ENCODE results near the gene ICOS.
A peak's percentile ranks its signal among the peaks of the same experiment; 100 is the strongest.

ICOS gene
- 56.6 to 881 (median 191) reads per million in 9 experiments for total RNA-seq

DNA sequence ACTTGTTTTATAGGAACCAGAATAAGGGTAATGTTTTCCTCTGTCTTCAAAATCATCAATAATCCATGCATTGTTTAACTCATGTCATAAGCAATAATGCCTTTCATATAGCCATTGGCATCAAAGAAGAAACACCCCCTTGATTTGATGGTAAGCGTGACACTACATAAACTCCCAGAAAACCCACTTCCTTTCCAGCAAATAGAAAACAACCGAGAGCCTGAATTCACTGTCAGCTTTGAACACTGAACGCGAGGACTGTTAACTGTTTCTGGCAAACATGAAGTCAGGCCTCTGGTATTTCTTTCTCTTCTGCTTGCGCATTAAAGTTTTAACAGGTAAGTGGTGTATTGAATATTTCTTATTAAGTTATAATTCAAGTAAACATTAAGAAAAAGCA, at the start of gene ICOS:
Gene ICOS, plus strand, starts transcription at position 229 of the 400 bp plus-strand sequence. Its CDS starts 52 bp downstream, at position 281.
- Mint-ChIP-seq H3K27ac (peak within 1 kb of the TSS; percentile 64 to 94), H3K36me3 (ENCODE audit: insufficient read depth) (peaks cover 9% of the 10 kb centered on the region), H3K4me3 (peak within 1 kb of the TSS; percentile 70 to 88), H3K9me3 (no peaks in the 10 kb centered on the region), H3K27me3 (no peaks in the 10 kb centered on the region), H3K4me1 (ENCODE audit: low read depth in 2 of 2) (peaks cover 53 to 69% of the 10 kb centered on the region in 2 donors)
- ATAC-seq (replicated peaks) (peak; percentile 75), DNase-seq (peak; percentile 22 to 51 (median 25))

DNA sequence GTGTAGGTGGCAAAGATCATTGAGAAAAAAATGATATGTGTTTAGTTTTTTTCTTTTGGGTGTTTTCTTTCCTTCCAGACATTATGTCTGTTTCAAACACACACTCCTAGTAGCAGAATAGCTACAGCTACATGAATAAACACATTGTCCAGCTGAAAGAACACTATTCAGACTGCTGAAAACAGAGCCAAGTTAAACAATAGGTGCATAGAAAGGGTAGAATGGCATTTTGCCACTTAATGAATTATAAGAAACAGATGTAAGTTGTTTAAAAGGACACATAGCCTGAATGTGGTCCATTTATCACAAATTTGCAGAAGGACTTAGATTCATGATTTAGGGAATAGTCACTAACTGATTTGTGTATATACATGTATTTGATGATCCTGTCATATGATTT, 48.9 kb upstream of the ICOS start:
- no peaks in the 10 kb centered on the region for H3K9me3 Mint-ChIP-seq
- peaks cover 0 to 8% of the 10 kb centered on the region in 2 donors for H3K27me3 Mint-ChIP-seq
- no peak overlapping the region for H3K4me3 Mint-ChIP-seq
- DNase-seq (no peak), ATAC-seq (replicated peaks) (no peak)
- H3K4me1 Mint-ChIP-seq (ENCODE audit: low read depth in 2 of 2), result peaks cover 0 to 2% of the 10 kb centered on the region in 2 donors
- H3K27ac Mint-ChIP-seq, result no peak overlapping the region
- H3K36me3 Mint-ChIP-seq (ENCODE audit: insufficient read depth), result no peaks in the 10 kb centered on the region

DNA sequence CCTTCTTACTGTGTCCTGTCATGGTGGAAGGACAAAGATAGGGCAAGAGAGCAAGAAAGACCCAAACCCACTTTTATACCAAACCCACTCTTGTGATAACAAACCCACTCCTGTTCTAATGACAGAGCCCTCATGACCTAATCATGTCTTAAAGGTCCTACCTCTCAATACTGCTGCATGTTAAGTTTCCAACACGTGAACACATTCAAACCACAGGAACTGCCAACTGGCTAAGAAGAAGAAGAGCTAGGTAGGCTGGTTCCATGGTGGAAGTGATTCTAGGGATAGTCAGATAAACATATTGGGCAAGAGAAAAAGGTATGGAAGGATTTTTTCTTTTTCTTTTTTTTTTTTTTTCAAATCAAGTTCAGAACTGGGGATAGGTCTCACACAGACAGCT, 47.0 kb upstream of the ICOS start:
- no peak overlapping the region for H3K4me3 Mint-ChIP-seq
- peaks cover 0 to 17% of the 10 kb centered on the region in 2 donors for H3K27me3 Mint-ChIP-seq
- DNase-seq, result no peak
- no peak overlapping the region for H3K27ac Mint-ChIP-seq
- ATAC-seq (replicated peaks), result no peak
- no peaks in the 10 kb centered on the region for H3K9me3 Mint-ChIP-seq
- peaks cover 3% of the 10 kb centered on the region for H3K36me3 Mint-ChIP-seq (ENCODE audit: insufficient read depth)
- H3K4me1 Mint-ChIP-seq (ENCODE audit: low read depth in 2 of 2), result peaks cover 0 to 2% of the 10 kb centered on the region in 2 donors

DNA sequence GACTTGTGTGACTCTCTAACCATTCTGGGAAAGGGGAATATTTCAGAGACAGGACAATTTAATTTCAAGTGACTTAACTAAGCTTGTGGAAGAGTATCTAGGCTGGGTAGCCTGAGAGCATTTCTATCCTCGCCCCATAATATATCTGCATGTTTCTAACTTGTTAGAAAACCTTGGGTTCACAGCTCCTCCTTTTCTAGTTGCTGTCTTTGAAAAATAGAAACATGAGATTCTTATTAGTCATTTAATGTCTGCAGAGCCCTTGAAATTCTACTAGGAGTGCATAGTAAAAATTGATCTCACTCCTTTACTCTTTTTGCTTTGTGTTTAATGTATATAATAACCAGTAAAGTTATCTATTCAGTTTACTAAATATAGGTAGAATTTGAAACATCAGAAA, 46.6 kb upstream of the ICOS start:
- Mint-ChIP-seq H3K4me1 (ENCODE audit: low read depth in 2 of 2) (peaks cover 0 to 2% of the 10 kb centered on the region in 2 donors), H3K9me3 (no peaks in the 10 kb centered on the region), H3K36me3 (ENCODE audit: insufficient read depth) (peaks cover 3% of the 10 kb centered on the region), H3K27me3 (peaks cover 0 to 17% of the 10 kb centered on the region in 2 donors), H3K4me3 (no peak overlapping the region), H3K27ac (no peak overlapping the region)
- DNase-seq, result no peak
- ATAC-seq (replicated peaks), result no peak

- DNase-seq, result no peak
- ATAC-seq (replicated peaks), result no peak
- H3K27ac Mint-ChIP-seq, result no peak overlapping the region
- no peaks in the 10 kb centered on the region for H3K9me3 Mint-ChIP-seq
- H3K4me1 Mint-ChIP-seq (ENCODE audit: low read depth in 2 of 2), result peaks cover 0 to 2% of the 10 kb centered on the region in 2 donors
- no peak overlapping the region for H3K4me3 Mint-ChIP-seq
- peaks cover 3% of the 10 kb centered on the region for H3K36me3 Mint-ChIP-seq (ENCODE audit: insufficient read depth)
- peaks cover 0 to 17% of the 10 kb centered on the region in 2 donors for H3K27me3 Mint-ChIP-seq
Observed at GRCh38 chr2:203890733-203891132, 45.8 kb upstream of the ICOS start.

DNA sequence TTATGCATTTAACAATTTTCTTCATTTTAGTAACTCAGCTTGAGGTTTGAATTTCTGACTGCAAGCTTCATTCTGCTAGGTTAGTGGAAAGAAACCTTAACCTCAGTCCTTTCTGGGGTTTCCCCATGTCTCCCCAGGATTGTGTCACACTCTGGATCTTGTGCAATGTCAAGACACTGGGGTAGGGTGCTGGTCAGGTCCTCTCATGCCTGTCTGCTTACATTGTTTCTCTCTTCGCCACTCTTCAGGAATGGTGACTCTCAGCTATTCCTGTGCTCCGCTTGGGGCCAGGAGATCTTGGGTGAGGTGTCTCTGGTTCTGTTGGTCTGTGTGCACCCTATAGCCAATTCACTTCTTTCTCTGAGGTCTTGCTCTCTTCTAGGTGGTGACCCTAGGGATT, 45.1 kb upstream of the ICOS start:
- Mint-ChIP-seq H3K9me3 (no peaks in the 10 kb centered on the region), H3K4me3 (no peak overlapping the region), H3K4me1 (ENCODE audit: low read depth in 2 of 2) (peaks cover 0 to 2% of the 10 kb centered on the region in 2 donors), H3K27me3 (peaks cover 0 to 17% of the 10 kb centered on the region in 2 donors), H3K36me3 (ENCODE audit: insufficient read depth) (peaks cover 3% of the 10 kb centered on the region), H3K27ac (no peak overlapping the region)
- peak; percentile 26 for ATAC-seq (replicated peaks)
- no peak for DNase-seq

DNA sequence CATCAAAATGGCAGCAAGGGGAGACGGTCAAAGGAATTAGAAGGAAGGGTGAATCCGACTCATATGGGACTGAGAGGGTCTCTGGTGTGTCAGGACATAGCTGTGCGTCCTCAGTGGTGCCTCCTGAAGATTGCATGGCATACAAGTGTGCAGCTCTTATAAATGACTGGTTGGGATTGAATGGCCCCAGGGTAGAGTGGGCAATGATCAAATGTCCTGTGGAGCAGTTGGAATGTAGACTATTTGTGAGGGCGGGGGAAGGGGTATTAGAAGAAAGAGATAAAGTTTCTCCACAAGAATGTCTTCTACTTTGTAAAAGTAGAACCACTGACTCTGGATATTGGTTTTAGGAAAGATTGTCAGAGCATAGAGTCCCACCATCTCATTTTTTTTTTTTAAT, 44.4 kb upstream of the ICOS start:
- no peak for DNase-seq
- Mint-ChIP-seq H3K9me3 (no peaks in the 10 kb centered on the region), H3K27ac (no peak overlapping the region), H3K4me3 (no peak overlapping the region), H3K4me1 (ENCODE audit: low read depth in 2 of 2) (no peaks in the 10 kb centered on the region), H3K27me3 (peaks cover 0 to 17% of the 10 kb centered on the region in 2 donors), H3K36me3 (ENCODE audit: insufficient read depth) (peaks cover 3% of the 10 kb centered on the region)
- no peak for ATAC-seq (replicated peaks)

DNA sequence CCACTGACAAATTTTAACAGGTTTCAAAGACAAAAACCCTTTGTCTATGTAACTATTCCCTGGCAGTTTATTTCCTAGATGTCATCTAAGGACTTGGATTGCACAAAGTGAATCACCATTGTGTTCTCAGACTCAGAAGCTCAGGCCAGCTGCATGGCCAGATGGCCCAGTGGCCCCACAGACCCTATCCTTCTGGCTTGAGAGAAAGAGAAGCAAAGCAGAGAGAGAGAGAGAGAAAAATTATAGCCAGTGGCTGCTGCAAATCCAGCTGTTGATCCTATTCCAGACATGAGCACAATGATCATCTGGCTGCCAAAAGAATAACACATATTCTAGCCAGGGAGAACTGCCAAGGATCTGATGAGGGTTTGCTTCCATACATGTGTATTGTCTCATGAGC, 43.2 kb upstream of the ICOS start:
- H3K9me3 Mint-ChIP-seq, result no peaks in the 10 kb centered on the region
- H3K4me3 Mint-ChIP-seq, result no peak overlapping the region
- no peaks in the 10 kb centered on the region for H3K4me1 Mint-ChIP-seq (ENCODE audit: low read depth in 2 of 2)
- H3K27ac Mint-ChIP-seq, result no peak overlapping the region
- no peak for DNase-seq
- H3K36me3 Mint-ChIP-seq (ENCODE audit: insufficient read depth), result peaks cover 3% of the 10 kb centered on the region
- peaks cover 0 to 17% of the 10 kb centered on the region in 2 donors for H3K27me3 Mint-ChIP-seq
- no peak for ATAC-seq (replicated peaks)

GRCh38 chr2:203893840-203894239, 42.7 kb upstream of the ICOS start:
- Mint-ChIP-seq H3K36me3 (ENCODE audit: insufficient read depth) (peaks cover 3% of the 10 kb centered on the region), H3K27ac (no peak overlapping the region), H3K27me3 (peaks cover 0 to 17% of the 10 kb centered on the region in 2 donors), H3K4me1 (ENCODE audit: low read depth in 2 of 2) (no peaks in the 10 kb centered on the region), H3K4me3 (no peak overlapping the region), H3K9me3 (no peaks in the 10 kb centered on the region)
- DNase-seq, result no peak
- ATAC-seq (replicated peaks), result no peak

DNA sequence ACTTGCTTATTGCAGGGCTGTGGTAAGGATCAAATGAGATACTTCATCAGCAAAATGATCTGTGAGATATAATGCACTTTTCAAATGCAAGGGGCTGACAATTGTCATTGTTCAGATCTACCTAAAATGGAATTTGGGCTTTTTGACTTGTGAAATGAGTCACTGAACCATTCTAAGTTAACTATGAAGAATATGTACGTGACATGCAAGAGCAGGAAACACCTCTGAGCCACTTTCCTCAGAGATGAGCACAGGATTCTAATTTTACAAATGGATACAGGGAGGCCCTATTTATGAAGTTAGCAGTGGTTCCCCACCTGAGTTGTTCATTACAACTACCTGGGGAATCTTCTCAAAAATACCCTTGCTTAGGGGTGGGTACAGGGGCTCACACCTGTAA, 42.3 kb upstream of the ICOS start:
- Mint-ChIP-seq H3K36me3 (ENCODE audit: insufficient read depth) (peaks cover 3% of the 10 kb centered on the region), H3K4me3 (no peak overlapping the region), H3K27ac (no peak overlapping the region), H3K9me3 (no peaks in the 10 kb centered on the region), H3K27me3 (peaks cover 0 to 17% of the 10 kb centered on the region in 2 donors), H3K4me1 (ENCODE audit: low read depth in 2 of 2) (no peaks in the 10 kb centered on the region)
- DNase-seq (no peak), ATAC-seq (replicated peaks) (no peak)

- ATAC-seq (replicated peaks), result no peak
- no peaks in the 10 kb centered on the region for H3K4me1 Mint-ChIP-seq (ENCODE audit: low read depth in 2 of 2)
- no peak overlapping the region for H3K27ac Mint-ChIP-seq
- H3K36me3 Mint-ChIP-seq (ENCODE audit: insufficient read depth), result peaks cover 3% of the 10 kb centered on the region
- peaks cover 3 to 7% of the 10 kb centered on the region in 2 donors for H3K9me3 Mint-ChIP-seq
- DNase-seq, result no peak
- peaks cover 0 to 10% of the 10 kb centered on the region in 2 donors for H3K27me3 Mint-ChIP-seq
- H3K4me3 Mint-ChIP-seq, result no peak overlapping the region
Observed at GRCh38 chr2:203897544-203897943, 39.0 kb upstream of the ICOS start.

GRCh38 chr2:203898657-203899056, 37.9 kb upstream of the ICOS start:
- Mint-ChIP-seq H3K27me3 (peaks cover 0 to 2% of the 10 kb centered on the region in 2 donors), H3K4me1 (ENCODE audit: low read depth in 2 of 2) (no peaks in the 10 kb centered on the region), H3K27ac (no peak overlapping the region), H3K4me3 (no peak overlapping the region), H3K36me3 (ENCODE audit: insufficient read depth) (no peaks in the 10 kb centered on the region), H3K9me3 (peaks cover 3 to 7% of the 10 kb centered on the region in 2 donors)
- no peak for DNase-seq
- ATAC-seq (replicated peaks), result no peak

DNA sequence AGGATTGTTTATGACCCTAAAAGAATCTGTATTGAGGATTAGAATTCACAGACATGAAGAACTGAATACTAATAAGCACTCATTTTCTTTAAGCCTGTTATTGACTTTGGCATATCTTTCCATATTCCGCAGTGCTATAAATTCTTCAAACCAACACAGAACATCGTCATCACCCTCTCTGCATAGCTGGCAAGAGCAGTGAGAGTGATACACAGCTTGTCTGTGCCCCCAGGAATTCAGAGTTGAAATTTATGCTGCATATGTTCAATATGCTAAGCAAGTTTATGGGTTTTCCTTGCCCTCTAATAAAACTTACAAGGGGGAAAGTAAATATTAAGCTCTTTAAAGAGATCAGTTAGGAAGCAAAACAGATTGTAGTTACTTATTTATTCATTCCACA, 36.3 kb upstream of the ICOS start:
- ATAC-seq (replicated peaks) (no peak), DNase-seq (no peak)
- no peak overlapping the region for H3K27ac Mint-ChIP-seq
- H3K9me3 Mint-ChIP-seq, result peaks cover 3 to 7% of the 10 kb centered on the region in 2 donors
- H3K4me3 Mint-ChIP-seq, result no peak overlapping the region
- H3K27me3 Mint-ChIP-seq, result no peaks in the 10 kb centered on the region
- no peaks in the 10 kb centered on the region for H3K4me1 Mint-ChIP-seq (ENCODE audit: low read depth in 2 of 2)
- no peaks in the 10 kb centered on the region for H3K36me3 Mint-ChIP-seq (ENCODE audit: insufficient read depth)

GRCh38 chr2:203904022-203904421, 32.5 kb upstream of the ICOS start:
- Mint-ChIP-seq H3K27me3 (no peaks in the 10 kb centered on the region), H3K9me3 (peaks cover 3 to 7% of the 10 kb centered on the region in 2 donors), H3K27ac (no peak overlapping the region), H3K4me3 (no peak overlapping the region), H3K36me3 (ENCODE audit: insufficient read depth) (no peaks in the 10 kb centered on the region), H3K4me1 (ENCODE audit: low read depth in 2 of 2) (no peaks in the 10 kb centered on the region)
- ATAC-seq (replicated peaks) (no peak), DNase-seq (no peak)

DNA sequence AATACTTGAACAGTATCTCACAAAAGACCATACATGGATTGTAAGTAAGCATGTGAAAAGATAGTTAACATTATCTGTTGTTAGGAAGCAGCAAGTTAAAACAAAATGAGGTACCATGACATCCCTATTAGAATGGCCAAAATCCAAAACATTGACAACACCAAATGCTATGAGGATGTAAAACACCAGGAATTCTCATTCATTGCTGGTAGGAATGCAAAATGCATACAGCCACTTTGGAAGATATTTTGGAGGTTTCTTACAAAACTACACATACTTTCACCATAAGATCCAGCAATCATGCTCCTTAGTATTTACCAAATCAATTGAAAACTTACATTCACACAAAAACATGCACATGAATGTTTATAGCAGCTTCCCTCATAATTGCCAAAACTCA, 30.9 kb upstream of the ICOS start:
- DNase-seq (no peak), ATAC-seq (replicated peaks) (no peak)
- H3K4me1 Mint-ChIP-seq (ENCODE audit: low read depth in 2 of 2), result no peaks in the 10 kb centered on the region
- H3K27me3 Mint-ChIP-seq, result no peaks in the 10 kb centered on the region
- peaks cover 2 to 4% of the 10 kb centered on the region in 2 donors for H3K9me3 Mint-ChIP-seq
- H3K36me3 Mint-ChIP-seq (ENCODE audit: insufficient read depth), result no peaks in the 10 kb centered on the region
- no peak overlapping the region for H3K27ac Mint-ChIP-seq
- no peak overlapping the region for H3K4me3 Mint-ChIP-seq
